Lower leg skin (tissue), 4 donors: ENCODE results near the gene PLA2G2F. TPM values are rescaled to one million over a fixed set of nuclear protein-coding genes. Genes with fewer than 3 reads are reported as not detected.

ENCODE experiments used
- DNase-seq, 2 donors: peaks; one replicate each; pipeline ENCODE4 v3.0.0-alpha.2; 2019; ENCODE audit warnings: low spot score in 2 of 2
- H3K4me3 ChIP-seq: fragments of 200-600 bp; sonication (generic); 2 replicates; pipeline ENCODE4 v1.5.1; 2017; ENCODE audit warnings: mild to moderate bottlenecking, low read depth; ENCODE audit not compliant: poor library complexity, severe bottlenecking
- POLR2A ChIP-seq, 2 donors: fragments of 450-650 bp; IDR thresholded peaks; one replicate each; pipeline ENCODE4 v1.6.1; 2016 to 2017; ENCODE audit warnings: antibody characterized with exemption in 2 of 2, mild to moderate bottlenecking in 1 of 2, moderate library complexity in 1 of 2
- WGBS, 2 donors: methylation state at CpG; one replicate each; pipeline ENCODE4 v1.1.5; 2018; 5-methylcytosine and 5-hydroxymethylcytosine counted together
- intact Hi-C: fragments of 100-400 bp; cut with DNase I; formaldehyde crosslinking; loops from one replicate; pipeline ENCODE4 v1.15.0; 2023; ENCODE audit warnings: low total_unique reads
- total RNA-seq, 4 donors: library from RNA; depleted of rRNA; stranded (reverse); fragments of >200 nt; gene quantifications; one replicate each; pipeline ENCODE4 v1.1.0, GENCODE V29; 2016
- TF ChIP-seq, protein P1 (sequence below), 3 donors: fragments of 450-650 bp; IDR thresholded peaks; one replicate each; pipeline ENCODE4 v1.5.1; 2016; ENCODE audit warnings: antibody characterized with exemption in 3 of 3, mild to moderate bottlenecking in 3 of 3, moderate library complexity in 2 of 3

PLA2G2F gene
- total RNA-seq, 4 donors from 2014 or later, result 19.9 to 29.0 (median 24.6) TPM

DNA sequence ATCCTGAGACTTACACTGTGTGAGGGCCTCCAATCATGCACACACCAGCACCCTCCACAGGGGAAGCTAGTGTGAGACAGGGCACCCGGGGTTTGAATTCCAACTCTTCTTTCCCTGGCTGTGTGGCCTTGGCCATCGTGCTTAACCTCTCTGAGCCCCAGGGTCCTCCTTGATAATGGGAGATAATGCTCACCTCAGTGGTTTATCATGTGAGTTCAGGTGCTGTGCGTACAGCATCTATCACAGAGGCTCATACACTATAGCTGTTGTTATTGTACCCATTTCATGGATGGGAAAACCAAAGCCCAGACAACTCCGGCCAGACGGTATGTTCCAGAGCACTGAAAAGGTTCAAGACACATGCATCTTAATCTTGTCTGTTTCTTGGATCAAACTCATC is 30.8 kb downstream of the PLA2G2F start:
- intact Hi-C loops, result no loop called here
- DNase-seq, result no peak
- WGBS, 2 donors, result 91 to 92% methylated on average over 5 of the region's 5 CpGs
- no peak overlapping the region for H3K4me3 ChIP-seq
- no peak for TF ChIP-seq POLR2A (IDR thresholded peaks at IDR 0.05)
- TF ChIP-seq, protein P1, sequence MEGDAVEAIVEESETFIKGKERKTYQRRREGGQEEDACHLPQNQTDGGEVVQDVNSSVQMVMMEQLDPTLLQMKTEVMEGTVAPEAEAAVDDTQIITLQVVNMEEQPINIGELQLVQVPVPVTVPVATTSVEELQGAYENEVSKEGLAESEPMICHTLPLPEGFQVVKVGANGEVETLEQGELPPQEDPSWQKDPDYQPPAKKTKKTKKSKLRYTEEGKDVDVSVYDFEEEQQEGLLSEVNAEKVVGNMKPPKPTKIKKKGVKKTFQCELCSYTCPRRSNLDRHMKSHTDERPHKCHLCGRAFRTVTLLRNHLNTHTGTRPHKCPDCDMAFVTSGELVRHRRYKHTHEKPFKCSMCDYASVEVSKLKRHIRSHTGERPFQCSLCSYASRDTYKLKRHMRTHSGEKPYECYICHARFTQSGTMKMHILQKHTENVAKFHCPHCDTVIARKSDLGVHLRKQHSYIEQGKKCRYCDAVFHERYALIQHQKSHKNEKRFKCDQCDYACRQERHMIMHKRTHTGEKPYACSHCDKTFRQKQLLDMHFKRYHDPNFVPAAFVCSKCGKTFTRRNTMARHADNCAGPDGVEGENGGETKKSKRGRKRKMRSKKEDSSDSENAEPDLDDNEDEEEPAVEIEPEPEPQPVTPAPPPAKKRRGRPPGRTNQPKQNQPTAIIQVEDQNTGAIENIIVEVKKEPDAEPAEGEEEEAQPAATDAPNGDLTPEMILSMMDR (IDR thresholded peaks at IDR 0.05), result no peak

DNA sequence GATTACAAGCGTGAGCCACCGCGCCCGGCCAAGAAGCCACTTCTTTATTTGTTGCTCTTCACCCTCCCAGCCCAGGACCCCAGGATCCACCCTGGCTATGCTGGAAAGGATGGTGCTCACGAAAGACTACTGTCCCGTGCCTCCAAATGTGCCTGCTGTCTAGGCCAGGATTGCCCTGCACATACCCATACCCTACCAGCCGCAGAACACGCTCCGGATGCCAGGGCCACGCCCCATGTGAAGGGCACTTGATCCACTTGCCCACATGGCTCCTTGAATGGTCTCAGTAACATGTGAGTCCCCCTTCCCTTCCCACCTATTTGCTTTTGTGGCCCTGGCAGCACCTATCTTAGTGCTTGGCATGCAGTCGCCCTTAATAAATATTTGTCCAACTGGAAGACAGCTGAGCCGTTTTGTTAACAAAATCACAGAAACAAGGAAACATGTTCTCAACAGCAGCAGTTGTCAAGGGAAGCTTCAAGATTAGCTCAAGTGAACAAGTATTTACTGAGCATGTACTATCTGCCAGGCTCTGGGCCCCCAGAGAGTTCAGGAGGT is 33.0 kb downstream of the PLA2G2F start:
- WGBS, 2 donors, result 91 to 95% methylated on average over 12 of the region's 12 CpGs
- intact Hi-C loops, result no loop called here
- no peak overlapping the region for H3K4me3 ChIP-seq
- DNase-seq, result no peak
- TF ChIP-seq, protein P1 (IDR thresholded peaks at IDR 0.05), result no peak
- no peak for TF ChIP-seq POLR2A (IDR thresholded peaks at IDR 0.05)

DNA sequence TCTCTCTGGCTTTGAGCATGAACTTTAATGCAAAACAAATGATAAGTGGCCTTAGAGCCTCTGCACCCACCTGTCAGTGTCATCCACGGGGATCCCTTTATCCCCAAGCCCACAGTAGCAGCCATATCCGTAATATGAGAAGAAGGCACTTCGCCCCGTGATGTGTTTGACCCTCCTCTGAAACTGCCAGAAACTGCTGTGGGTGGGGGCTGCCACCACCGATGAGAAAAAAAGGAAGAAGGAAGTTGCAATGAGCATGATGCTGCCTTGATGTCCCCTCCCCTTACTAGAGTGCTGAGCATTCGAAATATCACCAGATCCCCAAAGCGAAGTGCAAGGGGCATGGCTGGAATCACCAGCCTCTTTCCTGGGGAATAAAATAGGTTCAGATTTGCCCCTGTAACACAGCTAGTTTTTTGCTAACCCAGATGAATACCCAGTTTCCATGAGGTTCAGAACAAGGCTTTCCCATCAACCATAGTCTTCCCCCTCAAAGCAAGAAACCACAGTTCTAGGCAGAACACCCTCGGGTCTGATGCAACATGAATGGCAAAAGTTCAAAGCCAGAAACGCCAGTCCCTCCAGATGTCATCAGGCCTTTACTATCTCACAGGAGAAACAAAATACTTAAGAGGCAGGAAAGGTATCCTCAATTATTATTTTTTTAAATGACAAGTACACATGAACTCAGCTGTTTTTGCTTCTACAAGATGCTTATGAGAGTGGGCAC is 36.0 kb downstream of the PLA2G2F start:
- intact Hi-C loops, result no loop called here
- WGBS, 2 donors, result 54 to 58% methylated on average over 9 of the region's 9 CpGs

DNA sequence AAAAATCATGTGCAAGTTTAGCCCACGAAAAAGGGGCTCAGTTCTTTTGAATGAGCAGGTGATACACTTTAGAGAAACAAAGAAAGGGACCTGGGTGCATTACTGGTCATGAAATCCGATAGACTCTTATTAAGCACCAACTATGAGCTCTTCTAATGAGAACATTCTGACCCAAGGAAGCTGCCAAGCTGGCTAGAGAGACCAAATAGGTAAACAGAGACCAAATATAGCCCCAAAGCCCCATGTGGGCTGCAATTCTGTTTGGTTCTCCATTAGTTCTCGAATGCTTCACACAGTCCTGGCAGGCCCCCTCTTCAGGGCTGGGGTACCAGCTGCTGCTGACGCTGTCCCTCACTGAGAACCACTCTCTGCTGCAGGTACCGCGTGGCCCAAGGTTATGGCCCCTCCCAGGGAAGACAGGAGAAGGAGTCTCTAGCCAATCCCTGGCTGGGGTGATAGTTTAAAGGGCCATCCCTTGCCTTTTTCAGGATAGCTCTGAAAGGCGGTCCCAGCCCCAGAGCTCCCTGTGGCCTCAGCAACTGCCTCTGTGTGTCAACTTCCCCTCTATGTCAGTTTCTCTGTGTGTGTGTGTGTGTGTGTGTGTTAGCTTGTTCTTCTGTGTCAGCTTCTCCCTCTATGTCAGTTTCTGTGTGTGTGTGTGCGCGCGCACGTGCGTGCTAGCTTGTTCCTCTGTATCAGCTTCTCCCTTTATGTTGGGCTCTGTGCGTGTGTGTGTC is 39.7 kb downstream of the PLA2G2F start:
- no peak overlapping the region for H3K4me3 ChIP-seq
- no peak for DNase-seq
- WGBS, 2 donors, result 78 to 80% methylated on average over 13 of the region's 13 CpGs
- intact Hi-C loops, result no loop called here
- TF ChIP-seq, protein P1 (IDR thresholded peaks at IDR 0.05), result no peak
- no peak for TF ChIP-seq POLR2A (IDR thresholded peaks at IDR 0.05)

More for the DNA sequence above, 36.0 kb downstream of the PLA2G2F start:
- TF ChIP-seq POLR2A (IDR thresholded peaks at IDR 0.05), result no peak
- TF ChIP-seq, protein P1 (IDR thresholded peaks at IDR 0.05), result no peak
- no peak overlapping the region for H3K4me3 ChIP-seq
- DNase-seq, result no peak

DNA sequence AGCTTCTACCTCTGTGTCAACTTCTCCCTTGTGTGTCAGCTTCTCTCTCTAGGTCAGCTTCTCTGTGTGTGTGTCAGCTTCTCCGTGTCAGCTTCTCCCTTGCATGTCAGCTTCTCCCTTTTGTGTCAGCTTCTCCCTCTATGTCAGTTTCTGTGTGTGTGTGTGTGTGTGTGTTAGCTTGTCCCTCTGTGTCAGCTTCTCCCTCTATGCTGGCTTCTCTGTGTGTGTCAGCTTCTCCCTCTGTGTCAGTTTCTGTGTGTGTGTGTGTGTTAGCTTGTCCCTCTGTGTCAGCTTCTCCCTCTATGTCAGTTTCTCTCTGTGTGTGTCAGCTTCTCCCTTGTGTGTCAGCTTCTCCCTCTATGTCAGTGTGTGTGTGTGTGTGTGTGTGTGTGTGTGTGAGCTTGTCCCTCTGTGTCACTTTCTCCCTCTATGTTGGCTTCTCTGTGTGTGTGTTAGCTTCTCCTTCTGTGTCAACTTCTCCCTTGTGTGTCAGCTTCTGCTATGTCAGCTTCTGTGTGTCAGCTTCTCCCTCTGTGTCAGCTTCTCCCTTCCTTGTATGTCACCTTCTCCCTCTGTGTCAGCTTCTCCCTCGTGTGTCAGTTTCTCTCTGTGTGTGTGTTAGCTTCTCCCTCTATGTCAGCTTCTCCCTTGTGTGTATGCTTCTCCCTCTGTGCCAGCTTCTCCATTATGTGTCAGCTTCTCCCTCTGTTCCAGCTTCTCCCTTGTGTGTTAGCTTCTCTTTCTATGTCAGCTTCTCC is 40.4 kb downstream of the PLA2G2F start:
- intact Hi-C loops, result no loop called here
- TF ChIP-seq, protein P1 (IDR thresholded peaks at IDR 0.05), result no peak
- no peak for TF ChIP-seq POLR2A (IDR thresholded peaks at IDR 0.05)
- WGBS, 2 donors, result 89 to 91% methylated on average over 2 of the region's 2 CpGs
- no peak overlapping the region for H3K4me3 ChIP-seq
- DNase-seq, result no peak
